Endothelial cell (in vitro differentiated cells): ENCODE data around the gene CXXC1. TPM values are rescaled to one million over a fixed set of nuclear protein-coding genes. Genes with fewer than 3 reads are reported as not detected.
A peak's percentile ranks its signal among the peaks of the same experiment; 100 is the strongest.

Source experiments
- DNase-seq: peaks from one replicate; pipeline ENCODE4 v3.0.0; 2021; ENCODE audit warnings: low spot score
- H3K27ac Mint-ChIP-seq: one replicate; pipeline ENCODE4 v1.8.0; 2021; ENCODE audit warnings: mixed read lengths, inconsistent platforms; ENCODE audit not compliant: unreplicated experiment
- H3K27me3 Mint-ChIP-seq: one replicate; pipeline ENCODE4 v1.8.0; 2021; ENCODE audit warnings: mild to moderate bottlenecking, moderate library complexity, mixed read lengths, inconsistent platforms; ENCODE audit not compliant: unreplicated experiment
- H3K36me3 Mint-ChIP-seq: one replicate; pipeline ENCODE4 v1.8.0; 2021; ENCODE audit warnings: mild to moderate bottlenecking, low read depth, mixed read lengths, inconsistent platforms; ENCODE audit not compliant: unreplicated experiment
- H3K4me1 Mint-ChIP-seq: one replicate; pipeline ENCODE4 v1.8.0; 2021; ENCODE audit warnings: mild to moderate bottlenecking, mixed read lengths, inconsistent platforms; ENCODE audit not compliant: unreplicated experiment
- H3K4me3 Mint-ChIP-seq: one replicate; pipeline ENCODE4 v1.8.0; 2021; ENCODE audit warnings: mild to moderate bottlenecking, mixed read lengths, inconsistent platforms; ENCODE audit not compliant: unreplicated experiment
- H3K9me3 Mint-ChIP-seq: one replicate; pipeline ENCODE4 v1.8.0; 2021; ENCODE audit warnings: mixed read lengths, inconsistent platforms; ENCODE audit not compliant: unreplicated experiment
- total RNA-seq: library from RNA; stranded (reverse); fragmentation: NEBNext Ultra II Directional; extraction: Animal tissue kit (Norgen Biotek cat#: 25700); gene quantifications from one replicate; pipeline ENCODE4 v1.2.1, GENCODE V29; 2021; ENCODE audit not compliant: unreplicated experiment
- TF ChIP-seq, protein P1 (sequence below): fragments of 200-600 bp; sonication (generic); IDR thresholded peaks from one replicate; pipeline ENCODE4 v1.5.0; 2021; ENCODE audit warnings: antibody characterized with exemption; ENCODE audit not compliant: unreplicated experiment

The CXXC1 gene
- total RNA-seq, 1 donor from 2014 or later: 71.7 TPM

DNA sequence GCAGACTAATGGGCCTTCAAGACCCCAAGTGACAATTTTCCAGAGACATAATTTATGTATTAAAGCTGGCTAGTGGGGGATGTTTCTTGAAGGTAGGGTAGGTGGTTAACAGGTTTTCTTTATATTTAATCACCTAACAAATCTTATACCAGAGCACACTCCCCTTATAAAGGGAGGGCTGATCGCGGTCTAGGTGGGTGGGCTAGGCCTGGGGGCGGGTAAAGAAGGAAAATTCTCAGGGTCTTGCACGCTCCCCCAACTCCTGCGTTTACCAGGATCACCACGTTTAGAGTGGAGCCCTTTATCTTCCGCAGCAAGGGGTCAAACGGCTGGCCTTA is 19.9 kb upstream of the CXXC1 start:
- Mint-ChIP-seq H3K4me3 (peak overlapping the region; percentile 89), H3K27ac (no peak overlapping the region), H3K36me3 (no peaks in the 10 kb centered on the region), H3K27me3 (peaks cover 3% of the 10 kb centered on the region), H3K4me1 (peaks cover 4% of the 10 kb centered on the region), H3K9me3 (no peaks in the 10 kb centered on the region)
- TF ChIP-seq, protein P1, sequence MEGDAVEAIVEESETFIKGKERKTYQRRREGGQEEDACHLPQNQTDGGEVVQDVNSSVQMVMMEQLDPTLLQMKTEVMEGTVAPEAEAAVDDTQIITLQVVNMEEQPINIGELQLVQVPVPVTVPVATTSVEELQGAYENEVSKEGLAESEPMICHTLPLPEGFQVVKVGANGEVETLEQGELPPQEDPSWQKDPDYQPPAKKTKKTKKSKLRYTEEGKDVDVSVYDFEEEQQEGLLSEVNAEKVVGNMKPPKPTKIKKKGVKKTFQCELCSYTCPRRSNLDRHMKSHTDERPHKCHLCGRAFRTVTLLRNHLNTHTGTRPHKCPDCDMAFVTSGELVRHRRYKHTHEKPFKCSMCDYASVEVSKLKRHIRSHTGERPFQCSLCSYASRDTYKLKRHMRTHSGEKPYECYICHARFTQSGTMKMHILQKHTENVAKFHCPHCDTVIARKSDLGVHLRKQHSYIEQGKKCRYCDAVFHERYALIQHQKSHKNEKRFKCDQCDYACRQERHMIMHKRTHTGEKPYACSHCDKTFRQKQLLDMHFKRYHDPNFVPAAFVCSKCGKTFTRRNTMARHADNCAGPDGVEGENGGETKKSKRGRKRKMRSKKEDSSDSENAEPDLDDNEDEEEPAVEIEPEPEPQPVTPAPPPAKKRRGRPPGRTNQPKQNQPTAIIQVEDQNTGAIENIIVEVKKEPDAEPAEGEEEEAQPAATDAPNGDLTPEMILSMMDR: no peak
- no peak for DNase-seq

DNA sequence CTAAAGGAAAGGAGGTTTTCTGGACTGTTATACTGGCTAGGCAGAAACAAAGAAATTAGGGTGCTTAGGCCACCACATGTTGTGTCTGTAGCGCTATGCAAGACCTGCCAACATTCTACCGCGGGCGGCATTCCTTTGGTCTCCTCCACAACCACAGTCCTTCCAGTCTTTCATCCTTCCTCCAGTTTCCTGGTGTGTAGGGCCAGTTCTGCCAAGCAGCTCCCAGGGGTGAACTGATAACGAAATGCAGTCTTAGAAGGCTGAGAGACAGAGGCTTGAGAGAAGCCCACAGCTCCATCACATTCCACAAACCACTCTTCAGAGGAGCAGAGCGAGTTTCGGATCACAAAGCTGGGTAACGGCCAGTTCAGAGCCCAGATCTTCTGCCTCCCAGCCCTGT is 19.5 kb upstream of the CXXC1 start:
- DNase-seq: no peak
- TF ChIP-seq, protein P1: no peak
- H3K4me3 Mint-ChIP-seq: no peak overlapping the region
- H3K4me1 Mint-ChIP-seq: peaks cover 4% of the 10 kb centered on the region
- no peak overlapping the region for H3K27ac Mint-ChIP-seq
- no peaks in the 10 kb centered on the region for H3K36me3 Mint-ChIP-seq
- peaks cover 3% of the 10 kb centered on the region for H3K27me3 Mint-ChIP-seq
- no peaks in the 10 kb centered on the region for H3K9me3 Mint-ChIP-seq

DNA sequence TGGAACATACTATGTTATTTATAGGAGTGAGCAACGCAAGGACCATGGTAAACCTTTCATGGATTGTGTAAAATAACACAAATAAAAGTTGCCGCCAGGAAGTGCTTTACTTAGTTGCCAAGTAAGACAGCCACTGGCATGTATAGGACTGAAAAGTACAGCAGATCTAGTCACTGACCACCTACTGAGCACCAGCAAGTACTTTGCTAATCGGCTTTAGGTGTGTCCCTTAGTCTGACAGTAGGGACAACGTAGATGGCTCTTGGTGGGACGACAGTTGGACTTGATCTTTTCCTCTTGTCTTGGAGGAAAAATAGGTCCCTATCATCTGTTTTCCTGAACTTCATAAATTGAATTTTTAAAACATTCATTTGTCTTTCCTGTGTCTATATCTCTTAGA is 13.6 kb upstream of the CXXC1 start:
- no peaks in the 10 kb centered on the region for H3K9me3 Mint-ChIP-seq
- peaks cover 8% of the 10 kb centered on the region for H3K27me3 Mint-ChIP-seq
- H3K36me3 Mint-ChIP-seq: no peaks in the 10 kb centered on the region
- TF ChIP-seq, protein P1: no peak
- no peak for DNase-seq
- H3K27ac Mint-ChIP-seq: no peak overlapping the region
- H3K4me1 Mint-ChIP-seq: no peaks in the 10 kb centered on the region
- H3K4me3 Mint-ChIP-seq: no peak overlapping the region

DNA sequence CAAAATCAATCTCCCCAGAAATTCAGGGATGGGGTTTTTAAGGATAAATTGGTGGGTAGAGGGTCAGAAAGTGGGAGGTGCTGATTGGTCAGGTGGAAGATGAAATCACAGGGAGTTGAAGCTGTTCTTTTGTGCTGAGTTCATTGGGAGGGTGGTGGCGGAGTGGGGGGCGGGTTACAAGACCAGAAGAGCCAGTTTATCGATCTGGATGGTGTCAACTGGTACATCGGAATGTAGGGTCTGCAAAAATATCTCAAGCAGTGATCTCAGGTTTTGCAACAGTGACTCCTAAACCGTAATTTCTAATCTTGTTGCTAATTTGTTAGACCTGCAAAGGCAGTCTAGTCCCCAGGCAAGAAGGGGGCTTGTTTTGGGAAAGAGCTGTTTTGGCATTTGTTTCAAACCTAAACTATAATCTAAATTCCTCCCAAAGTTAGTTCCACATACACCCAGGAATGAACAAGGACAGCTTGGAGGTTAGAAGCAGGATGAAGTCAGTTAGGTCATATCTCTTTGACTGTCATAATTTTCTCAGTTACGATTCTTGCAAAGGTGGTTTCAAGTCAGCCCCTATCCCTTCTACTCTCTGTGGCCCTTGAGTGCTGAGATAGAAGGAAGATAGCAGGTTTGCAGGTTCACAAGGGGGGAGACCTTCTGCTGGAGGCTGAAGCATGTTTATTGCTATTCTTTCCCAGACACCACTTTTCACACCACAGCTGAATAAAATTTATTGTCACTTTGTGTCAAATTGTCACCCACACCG is 12.3 kb upstream of the CXXC1 start:
- Mint-ChIP-seq H3K4me1 (no peaks in the 10 kb centered on the region), H3K27me3 (peaks cover 9% of the 10 kb centered on the region), H3K4me3 (no peak overlapping the region), H3K9me3 (no peaks in the 10 kb centered on the region), H3K36me3 (no peaks in the 10 kb centered on the region), H3K27ac (no peak overlapping the region)
- TF ChIP-seq, protein P1: no peak
- DNase-seq: no peak

DNA sequence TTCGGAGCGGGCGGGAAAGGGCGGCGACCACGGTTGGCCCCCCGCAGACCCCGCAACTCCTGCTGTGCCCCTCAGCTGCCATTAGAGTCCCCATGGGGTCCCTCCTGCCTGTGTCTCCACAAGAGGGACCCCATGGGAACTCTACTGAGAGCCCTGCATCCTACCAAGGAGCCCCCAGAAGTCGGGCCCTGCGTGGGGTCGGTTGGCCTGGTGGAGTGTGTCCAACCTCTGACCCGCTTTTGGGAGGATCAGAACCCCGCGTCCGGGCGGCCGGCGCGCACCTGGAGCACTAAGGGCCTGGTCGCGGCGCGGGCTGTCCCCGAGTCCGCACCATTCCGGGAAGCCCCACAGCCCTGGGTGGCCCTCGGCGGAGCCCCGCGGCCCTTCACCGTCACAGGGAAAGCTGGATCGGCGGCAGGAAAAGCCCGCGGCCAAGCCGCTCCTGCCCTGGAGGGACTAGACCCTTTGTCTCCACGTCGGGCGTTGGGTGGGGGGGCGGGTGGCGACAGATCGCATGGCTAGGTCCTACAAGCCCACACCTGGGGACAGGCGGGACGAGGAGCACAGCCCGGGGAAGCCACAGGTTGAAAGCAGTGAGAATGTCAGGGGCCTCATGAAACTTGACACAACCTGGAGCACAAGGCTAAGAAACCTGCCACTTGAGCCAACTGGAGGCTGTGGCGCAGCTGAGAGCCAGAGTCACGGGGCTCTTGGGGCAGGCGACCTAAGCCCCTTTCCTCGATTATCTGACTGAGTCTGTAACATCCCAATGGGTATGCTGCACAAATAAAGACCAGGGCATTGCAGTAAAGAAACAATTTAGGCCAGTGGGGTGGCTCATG is 11.2 kb upstream of the CXXC1 start:
- H3K9me3 Mint-ChIP-seq: no peaks in the 10 kb centered on the region
- no peak for DNase-seq
- no peak overlapping the region for H3K27ac Mint-ChIP-seq
- no peaks in the 10 kb centered on the region for H3K36me3 Mint-ChIP-seq
- TF ChIP-seq, protein P1: no peak
- H3K4me3 Mint-ChIP-seq: no peak overlapping the region
- no peaks in the 10 kb centered on the region for H3K4me1 Mint-ChIP-seq
- peaks cover 9% of the 10 kb centered on the region for H3K27me3 Mint-ChIP-seq
